Coronary artery (tissue), 2 donors: ENCODE results near the gene ZNF134.

Experiments used
- DNase-seq: peaks from one replicate; pipeline ENCODE4 v3.0.0-alpha.2; 2017; ENCODE audit warnings: low spot score
- H3K27ac ChIP-seq, 2 donors: fragments of 200-600 bp; sonication (generic); one replicate each; pipeline ENCODE4 v1.5.1; 2016 to 2019
- H3K4me3 ChIP-seq: fragments of 200-600 bp; sonication (generic); 2 replicates; pipeline ENCODE4 v1.5.1; 2016; ENCODE audit warnings: mild to moderate bottlenecking, moderate library complexity
- TF ChIP-seq, protein P1 (sequence below): fragments of 200-600 bp; sonication (generic); IDR thresholded peaks from one replicate; pipeline ENCODE4 v1.5.1; 2019; ENCODE audit warnings: antibody characterized with exemption

The ZNF134 gene

DNA sequence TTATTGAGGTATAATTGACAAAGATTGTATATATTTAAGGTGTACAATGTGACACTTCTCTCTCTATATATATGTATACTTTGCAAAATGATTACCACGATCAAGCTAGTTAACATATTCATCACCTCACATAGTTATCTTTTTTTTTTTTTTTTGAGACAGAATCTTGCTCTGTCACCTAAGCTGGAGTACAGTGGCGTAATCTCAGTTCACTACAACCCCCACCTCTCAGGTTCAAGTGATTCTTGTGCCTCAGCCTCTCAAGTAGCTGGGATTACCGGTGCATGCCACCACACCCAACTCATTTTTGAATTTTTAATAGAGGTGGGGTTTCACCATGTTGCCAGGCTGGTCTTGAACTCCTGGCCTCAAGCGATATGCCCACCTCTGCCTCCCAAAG is 58.4 kb downstream of the ZNF134 start:
- DNase-seq, result no peak
- TF ChIP-seq, protein P1, sequence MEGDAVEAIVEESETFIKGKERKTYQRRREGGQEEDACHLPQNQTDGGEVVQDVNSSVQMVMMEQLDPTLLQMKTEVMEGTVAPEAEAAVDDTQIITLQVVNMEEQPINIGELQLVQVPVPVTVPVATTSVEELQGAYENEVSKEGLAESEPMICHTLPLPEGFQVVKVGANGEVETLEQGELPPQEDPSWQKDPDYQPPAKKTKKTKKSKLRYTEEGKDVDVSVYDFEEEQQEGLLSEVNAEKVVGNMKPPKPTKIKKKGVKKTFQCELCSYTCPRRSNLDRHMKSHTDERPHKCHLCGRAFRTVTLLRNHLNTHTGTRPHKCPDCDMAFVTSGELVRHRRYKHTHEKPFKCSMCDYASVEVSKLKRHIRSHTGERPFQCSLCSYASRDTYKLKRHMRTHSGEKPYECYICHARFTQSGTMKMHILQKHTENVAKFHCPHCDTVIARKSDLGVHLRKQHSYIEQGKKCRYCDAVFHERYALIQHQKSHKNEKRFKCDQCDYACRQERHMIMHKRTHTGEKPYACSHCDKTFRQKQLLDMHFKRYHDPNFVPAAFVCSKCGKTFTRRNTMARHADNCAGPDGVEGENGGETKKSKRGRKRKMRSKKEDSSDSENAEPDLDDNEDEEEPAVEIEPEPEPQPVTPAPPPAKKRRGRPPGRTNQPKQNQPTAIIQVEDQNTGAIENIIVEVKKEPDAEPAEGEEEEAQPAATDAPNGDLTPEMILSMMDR, result no peak
- no peak overlapping the region for H3K27ac ChIP-seq
- H3K4me3 ChIP-seq, result no peak overlapping the region
